Astrocyte (in vitro differentiated cells and primary cell): ENCODE data around the gene PPM1H. TPM values are rescaled to one million over a fixed set of nuclear protein-coding genes. Genes with fewer than 3 reads are reported as not detected.

ENCODE experiments used
- DNase-seq: peaks from one replicate; pipeline ENCODE4 v3.0.0-alpha.2; 2010; ENCODE audit warnings: low read depth
- FAIRE-seq: peaks from 2 replicates; lab custom pipeline; 2011; peaks lifted over from hg19 to GRCh38; lab: Jason Lieb, UNC
- H2AFZ ChIP-seq: 2 replicates; pipeline ENCODE4 v1.6.0; 2012; ENCODE audit warnings: low read depth, low read length, inconsistent platforms
- H3K27ac ChIP-seq: 2 replicates; pipeline ENCODE4 v1.5.1; 2011; ENCODE audit warnings: low read depth, low read length, inconsistent platforms
- H3K27me3 ChIP-seq: 2 replicates; pipeline ENCODE4 v1.6.0; 2011; ENCODE audit warnings: low read length, inconsistent platforms; ENCODE audit not compliant: insufficient read depth
- H3K36me3 ChIP-seq: 2 replicates; pipeline ENCODE4 v1.5.1; 2011; ENCODE audit warnings: low read length, inconsistent platforms; ENCODE audit not compliant: insufficient read depth
- H3K4me1 ChIP-seq: 2 replicates; pipeline ENCODE4 v1.5.1; 2011; ENCODE audit warnings: low read length, inconsistent platforms; ENCODE audit not compliant: insufficient read depth
- H3K4me2 ChIP-seq: 2 replicates; pipeline ENCODE4 v1.6.0; 2012; ENCODE audit warnings: low read length, inconsistent platforms
- H3K4me3 ChIP-seq: 2 replicates; pipeline ENCODE4 v1.5.1; 2011; ENCODE audit warnings: low read depth, mild to moderate bottlenecking, low read length, inconsistent platforms; ENCODE audit not compliant: insufficient read depth
- H3K79me2 ChIP-seq: 2 replicates; pipeline ENCODE4 v1.6.0; 2012; ENCODE audit warnings: mild to moderate bottlenecking, low read length, inconsistent platforms; ENCODE audit not compliant: insufficient read depth
- H3K9ac ChIP-seq: 2 replicates; pipeline ENCODE4 v1.6.0; 2012; ENCODE audit warnings: mild to moderate bottlenecking, low read length, inconsistent platforms
- H3K9me3 ChIP-seq: 2 replicates; pipeline ENCODE4 v1.5.1; 2012; ENCODE audit warnings: low read depth, mild to moderate bottlenecking, low read length, inconsistent platforms; ENCODE audit not compliant: insufficient read depth
- H4K20me1 ChIP-seq: 2 replicates; pipeline ENCODE4 v1.6.0; 2012; ENCODE audit warnings: low read length, inconsistent platforms; ENCODE audit not compliant: insufficient read depth
- H3K27ac Mint-ChIP-seq: one replicate; pipeline ENCODE4 v1.8.0; 2021; ENCODE audit warnings: mild to moderate bottlenecking, mixed read lengths; ENCODE audit not compliant: unreplicated experiment
- H3K27me3 Mint-ChIP-seq: one replicate; pipeline ENCODE4 v1.8.0; 2021; ENCODE audit warnings: low read depth, mixed read lengths; ENCODE audit not compliant: unreplicated experiment
- H3K36me3 Mint-ChIP-seq: one replicate; pipeline ENCODE4 v1.8.0; 2021; ENCODE audit warnings: low read depth, mixed read lengths; ENCODE audit not compliant: unreplicated experiment
- H3K4me1 Mint-ChIP-seq: one replicate; pipeline ENCODE4 v1.8.0; 2021; ENCODE audit warnings: low read depth, mixed read lengths; ENCODE audit not compliant: unreplicated experiment
- H3K4me3 Mint-ChIP-seq: one replicate; pipeline ENCODE4 v1.8.0; 2021; ENCODE audit warnings: mild to moderate bottlenecking, moderate library complexity, mixed read lengths; ENCODE audit not compliant: unreplicated experiment
- H3K9me3 Mint-ChIP-seq: one replicate; pipeline ENCODE4 v1.8.0; 2021; ENCODE audit warnings: mild to moderate bottlenecking, mixed read lengths; ENCODE audit not compliant: unreplicated experiment
- EZH2 ChIP-seq: IDR thresholded peaks from 2 replicates; pipeline ENCODE4 v1.6.1; 2012; ENCODE audit warnings: mild to moderate bottlenecking, low read length, inconsistent platforms; ENCODE audit not compliant: insufficient read depth
- total RNA-seq: library from RNA; stranded (reverse); gene quantifications from 2 replicates; pipeline ENCODE4 v1.2.1, GENCODE V29; 2021
- TF ChIP-seq, protein P1 (sequence below): IDR thresholded peaks from 2 replicates; pipeline ENCODE4 v1.5.1; 2011; ENCODE audit warnings: low read depth, mild to moderate bottlenecking, inconsistent platforms, low read length, moderate library complexity; ENCODE audit not compliant: insufficient read depth

PPM1H gene
- total RNA-seq, 1 donor from 2014 or later = 7.8 TPM

DNA sequence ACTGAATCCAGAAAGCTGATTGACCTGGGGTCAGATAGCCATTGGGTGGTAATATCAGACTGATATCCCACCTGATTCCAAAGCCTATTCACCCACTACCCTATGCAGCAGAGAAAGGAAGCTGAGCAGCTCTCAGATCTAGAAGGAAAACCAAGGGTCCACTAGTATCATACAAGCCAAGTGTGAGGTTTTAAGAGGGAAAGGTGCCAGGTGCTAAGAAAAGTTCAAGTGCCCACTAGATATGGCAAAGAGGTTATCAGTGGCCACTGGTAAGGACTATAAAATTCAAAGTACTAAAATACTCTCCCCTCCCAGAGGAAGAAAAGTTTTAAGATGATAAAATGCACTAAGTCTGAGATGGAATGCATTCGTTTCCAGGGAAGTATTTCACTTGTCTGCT is 85.6 kb downstream of the PPM1H start:
- H3K36me3 Mint-ChIP-seq = no peaks in the 10 kb centered on the region
- TF ChIP-seq, protein P1, sequence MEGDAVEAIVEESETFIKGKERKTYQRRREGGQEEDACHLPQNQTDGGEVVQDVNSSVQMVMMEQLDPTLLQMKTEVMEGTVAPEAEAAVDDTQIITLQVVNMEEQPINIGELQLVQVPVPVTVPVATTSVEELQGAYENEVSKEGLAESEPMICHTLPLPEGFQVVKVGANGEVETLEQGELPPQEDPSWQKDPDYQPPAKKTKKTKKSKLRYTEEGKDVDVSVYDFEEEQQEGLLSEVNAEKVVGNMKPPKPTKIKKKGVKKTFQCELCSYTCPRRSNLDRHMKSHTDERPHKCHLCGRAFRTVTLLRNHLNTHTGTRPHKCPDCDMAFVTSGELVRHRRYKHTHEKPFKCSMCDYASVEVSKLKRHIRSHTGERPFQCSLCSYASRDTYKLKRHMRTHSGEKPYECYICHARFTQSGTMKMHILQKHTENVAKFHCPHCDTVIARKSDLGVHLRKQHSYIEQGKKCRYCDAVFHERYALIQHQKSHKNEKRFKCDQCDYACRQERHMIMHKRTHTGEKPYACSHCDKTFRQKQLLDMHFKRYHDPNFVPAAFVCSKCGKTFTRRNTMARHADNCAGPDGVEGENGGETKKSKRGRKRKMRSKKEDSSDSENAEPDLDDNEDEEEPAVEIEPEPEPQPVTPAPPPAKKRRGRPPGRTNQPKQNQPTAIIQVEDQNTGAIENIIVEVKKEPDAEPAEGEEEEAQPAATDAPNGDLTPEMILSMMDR = no peak
- no peak for TF ChIP-seq EZH2
- no peak overlapping the region for H3K27ac Mint-ChIP-seq
- Histone ChIP-seq H3K9me3 (no peaks in the 10 kb centered on the region), H4K20me1 (no peaks in the 10 kb centered on the region), H3K4me1 (peaks cover 20% of the 10 kb centered on the region), H3K79me2 (no peaks in the 10 kb centered on the region), H3K4me2 (no peak overlapping the region), H3K27me3 (no peaks in the 10 kb centered on the region), H3K27ac (no peak overlapping the region), H3K9ac (no peak overlapping the region), H3K36me3 (no peaks in the 10 kb centered on the region), H2AFZ (no peak overlapping the region), H3K4me3 (no peak overlapping the region)
- DNase-seq (no peak), FAIRE-seq (peak; percentile 20)
- H3K4me1 Mint-ChIP-seq = peaks cover 45% of the 10 kb centered on the region
- no peaks in the 10 kb centered on the region for H3K27me3 Mint-ChIP-seq
- H3K4me3 Mint-ChIP-seq = no peak overlapping the region
- peaks cover 2% of the 10 kb centered on the region for H3K9me3 Mint-ChIP-seq

DNA sequence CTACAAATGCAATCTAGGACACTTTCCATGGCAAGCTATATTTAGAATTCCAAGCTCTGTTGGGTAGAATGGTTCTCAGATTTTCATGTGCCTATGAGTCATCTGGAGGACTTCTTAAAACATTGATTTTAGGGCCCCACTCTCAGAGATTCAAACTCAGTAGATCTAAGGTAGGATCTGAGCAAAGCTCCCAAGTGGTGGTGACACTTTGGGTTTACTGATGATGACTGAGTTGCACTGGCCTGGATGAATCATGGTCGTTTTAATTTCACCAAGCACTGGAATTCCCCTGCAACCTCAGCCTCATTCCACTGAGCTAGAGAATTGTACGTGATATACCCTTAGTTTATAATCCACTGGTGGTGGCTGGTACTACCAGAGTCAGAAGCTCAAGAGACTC is 86.5 kb downstream of the PPM1H start:
- Histone ChIP-seq H3K27me3 (no peaks in the 10 kb centered on the region), H2AFZ (no peak overlapping the region), H3K36me3 (no peaks in the 10 kb centered on the region), H3K9ac (no peak overlapping the region), H3K9me3 (no peaks in the 10 kb centered on the region), H3K27ac (peak overlapping the region; percentile 50), H3K4me3 (no peak overlapping the region), H3K4me1 (peaks cover 20% of the 10 kb centered on the region), H4K20me1 (no peaks in the 10 kb centered on the region), H3K79me2 (no peaks in the 10 kb centered on the region), H3K4me2 (peak overlapping the region; percentile 20)
- no peak for TF ChIP-seq EZH2
- TF ChIP-seq, protein P1 = no peak
- H3K27ac Mint-ChIP-seq = peak overlapping the region; percentile 94
- peaks cover 55% of the 10 kb centered on the region for H3K4me1 Mint-ChIP-seq
- H3K36me3 Mint-ChIP-seq = no peaks in the 10 kb centered on the region
- peaks cover 2% of the 10 kb centered on the region for H3K9me3 Mint-ChIP-seq
- peak; percentile 67 for DNase-seq
- no peaks in the 10 kb centered on the region for H3K27me3 Mint-ChIP-seq
- peak overlapping the region; percentile 37 for H3K4me3 Mint-ChIP-seq
- peak; percentile 82 for FAIRE-seq

DNA sequence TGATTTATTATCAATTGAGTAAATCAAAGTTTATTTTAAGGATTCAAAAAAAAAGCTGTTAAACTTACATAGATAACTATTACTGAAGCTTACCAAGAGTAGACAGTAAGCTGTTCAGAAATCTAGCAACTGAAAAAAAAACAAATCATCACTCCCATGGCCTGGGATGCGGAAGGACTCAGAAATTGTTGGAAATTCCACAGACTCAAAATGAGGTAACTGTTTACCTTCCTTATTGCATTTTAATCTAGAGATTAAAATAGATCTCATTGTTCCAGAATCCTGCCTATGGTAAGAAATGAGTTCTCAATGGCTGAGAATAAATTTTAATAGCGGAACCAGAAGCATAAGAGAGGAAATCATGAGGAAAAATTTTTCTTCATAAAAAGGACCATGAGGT is 87.2 kb downstream of the PPM1H start:
- Mint-ChIP-seq H3K4me3 (no peak overlapping the region), H3K27me3 (no peaks in the 10 kb centered on the region), H3K4me1 (peaks cover 59% of the 10 kb centered on the region), H3K27ac (peak overlapping the region; percentile 88), H3K9me3 (peaks cover 2% of the 10 kb centered on the region), H3K36me3 (no peaks in the 10 kb centered on the region)
- no peak overlapping the region for H2AFZ ChIP-seq
- H3K27ac ChIP-seq = peak overlapping the region; percentile 50
- peaks cover 20% of the 10 kb centered on the region for H3K4me1 ChIP-seq
- no peaks in the 10 kb centered on the region for H4K20me1 ChIP-seq
- TF ChIP-seq, protein P1 = no peak
- no peak for TF ChIP-seq EZH2
- no peaks in the 10 kb centered on the region for H3K79me2 ChIP-seq
- H3K4me2 ChIP-seq = no peak overlapping the region
- FAIRE-seq = no peak
- H3K36me3 ChIP-seq = no peaks in the 10 kb centered on the region
- H3K4me3 ChIP-seq = no peak overlapping the region
- no peaks in the 10 kb centered on the region for H3K27me3 ChIP-seq
- no peak overlapping the region for H3K9ac ChIP-seq
- DNase-seq = no peak
- H3K9me3 ChIP-seq = no peaks in the 10 kb centered on the region
